ENCODE results near the gene PSEN1. TPM values are rescaled to one million over a fixed set of nuclear protein-coding genes. Genes with fewer than 3 reads are reported as not detected.

The PSEN1 gene
- total RNA-seq, 4 donors from 2014 or later = 101 to 221 (median 135) TPM

- intact Hi-C loops (cut with DNase I; ENCODE audit: low total_unique reads) (no loop called here), in situ Hi-C loops (cut with MboI; ENCODE audit: low pct_ligation_motif_present in 1 of 4, low pct_unique_long_range_greater_than_20kb in 1 of 4, low sequenced_read_pairs in 3 of 4) (no loop called here)
- no peaks in the 10 kb centered on the region for H3K9me3 ChIP-seq
- no peaks in the 10 kb centered on the region for H3K4me1 ChIP-seq
- no peak overlapping the region for H3K27ac ChIP-seq
- H3K4me3 ChIP-seq = no peak overlapping the region
- H3K27me3 ChIP-seq = no peaks in the 10 kb centered on the region
- H3K36me3 ChIP-seq = peaks cover 0 to 14% (median 5%) of the 10 kb centered on the region in 4 donors
- TF ChIP-seq CTCF (IDR thresholded peaks at IDR 0.05) = no peak
- TF ChIP-seq POLR2A (IDR thresholded peaks at IDR 0.05) = no peak
- no peak for TF ChIP-seq POLR2AphosphoS5 (IDR thresholded peaks at IDR 0.05)
- TF ChIP-seq EP300 (IDR thresholded peaks at IDR 0.05; ENCODE audit: low read depth) = no peak
- 74 to 83% methylated on average over 2 to 6 of the region's 6 CpGs for WGBS, 2 donors (ENCODE audit: low coverage in 1 of 2)
- no peak for DNase-seq
These were observed 12.0 kb upstream of the PSEN1 start for GRCh38 chr14:73124180-73124894.

- in situ Hi-C loops (cut with MboI; ENCODE audit: low pct_ligation_motif_present in 1 of 4, low pct_unique_long_range_greater_than_20kb in 1 of 4, low sequenced_read_pairs in 3 of 4) (no loop called here), intact Hi-C loops (cut with DNase I; ENCODE audit: low total_unique reads) (no loop called here)
- H3K4me3 ChIP-seq = no peak overlapping the region
- H3K9me3 ChIP-seq = no peaks in the 10 kb centered on the region
- H3K4me1 ChIP-seq = no peaks in the 10 kb centered on the region
- 79 to 81% methylated on average over 2 to 5 of the region's 5 CpGs for WGBS, 2 donors (ENCODE audit: low coverage in 1 of 2)
- H3K27me3 ChIP-seq = no peaks in the 10 kb centered on the region
- DNase-seq = no peak
- H3K27ac ChIP-seq = no peak overlapping the region
- peaks cover 0 to 6% (median under 1%) of the 10 kb centered on the region in 4 donors for H3K36me3 ChIP-seq
- no peak for TF ChIP-seq POLR2AphosphoS5 (IDR thresholded peaks at IDR 0.05)
These were observed 11.1 kb upstream of the PSEN1 start for GRCh38 chr14:73125169-73125588.

GRCh38 chr14:73125746-73126145 is 10.6 kb upstream of the PSEN1 start:
- Histone ChIP-seq H3K27me3 (no peaks in the 10 kb centered on the region), H3K9me3 (no peaks in the 10 kb centered on the region), H3K4me3 (no peak overlapping the region), H3K27ac (no peak overlapping the region), H3K36me3 (peaks cover 0 to 5% (median 0%) of the 10 kb centered on the region in 4 donors), H3K4me1 (no peaks in the 10 kb centered on the region)
- intact Hi-C loops (cut with DNase I; ENCODE audit: low total_unique reads) = no loop called here
- in situ Hi-C loops (cut with MboI; ENCODE audit: low pct_ligation_motif_present in 1 of 4, low pct_unique_long_range_greater_than_20kb in 1 of 4, low sequenced_read_pairs in 3 of 4) = no loop called here
- no peak for TF ChIP-seq CTCF (IDR thresholded peaks at IDR 0.05)
- TF ChIP-seq POLR2A (IDR thresholded peaks at IDR 0.05) = no peak
- no peak for TF ChIP-seq EP300 (IDR thresholded peaks at IDR 0.05; ENCODE audit: low read depth)
- TF ChIP-seq POLR2AphosphoS5 (IDR thresholded peaks at IDR 0.05) = no peak
- 90 to 93% methylated on average over 3 of the region's 3 CpGs for WGBS, 2 donors (ENCODE audit: low coverage in 1 of 2)
- no peak for DNase-seq

- Histone ChIP-seq H3K4me1 (peaks cover 5 to 21% (median 14%) of the 10 kb centered on the region in 4 donors), H3K36me3 (no peaks in the 10 kb centered on the region), H3K27me3 (no peaks in the 10 kb centered on the region), H3K9me3 (no peaks in the 10 kb centered on the region), H3K27ac (no peak overlapping the region), H3K4me3 (no peak overlapping the region)
- 95% methylated on average over 3 of the region's 3 CpGs for WGBS, 2 donors (ENCODE audit: low coverage in 1 of 2)
- no peak for DNase-seq
- in situ Hi-C loops (cut with MboI; ENCODE audit: low pct_ligation_motif_present in 1 of 4, low pct_unique_long_range_greater_than_20kb in 1 of 4, low sequenced_read_pairs in 3 of 4) = no loop called here
- no peak for TF ChIP-seq POLR2A (IDR thresholded peaks at IDR 0.05)
- TF ChIP-seq POLR2AphosphoS5 (IDR thresholded peaks at IDR 0.05) = no peak
- TF ChIP-seq CTCF (IDR thresholded peaks at IDR 0.05) = no peak
- TF ChIP-seq EP300 (IDR thresholded peaks at IDR 0.05; ENCODE audit: low read depth) = no peak
- intact Hi-C loops (cut with DNase I; ENCODE audit: low total_unique reads) = no loop called here
These were observed 2.5 kb upstream of the PSEN1 start for GRCh38 chr14:73133795-73134194.

GRCh38 chr14:73136085-73136386 is 271 bp upstream of the PSEN1 start:
- no peak for TF ChIP-seq POLR2A (IDR thresholded peaks at IDR 0.05)
- no peak for TF ChIP-seq POLR2AphosphoS5 (IDR thresholded peaks at IDR 0.05)
- in situ Hi-C loops (cut with MboI; ENCODE audit: low pct_ligation_motif_present in 1 of 4, low pct_unique_long_range_greater_than_20kb in 1 of 4, low sequenced_read_pairs in 3 of 4) = no loop called here
- H3K9me3 ChIP-seq = no peaks in the 10 kb centered on the region
- DNase-seq = no peak
- peak overlapping the region; percentile 97 to 100 (median 98) for H3K27ac ChIP-seq
- intact Hi-C loops (cut with DNase I; ENCODE audit: low total_unique reads) = no loop called here
- WGBS, 2 donors (ENCODE audit: low coverage in 1 of 2) = 4% methylated on average over 16 of the region's 16 CpGs; no CpG with 5 or more reads in 1 of the 2 donors
- no peaks in the 10 kb centered on the region for H3K27me3 ChIP-seq
- H3K4me1 ChIP-seq = peaks cover 5 to 24% (median 14%) of the 10 kb centered on the region in 4 donors
- peak overlapping the region in 3 of 4 donors; percentile 83 to 95 (median 87) for H3K4me3 ChIP-seq
- H3K36me3 ChIP-seq = no peaks in the 10 kb centered on the region

Data from transverse colon (tissue), 4 donors.